ENCODE results near the gene DYNLRB1.

The DYNLRB1 gene

GRCh38 chr20:34534391-34535165 lies 18.4 kb downstream of the DYNLRB1 start:
- Mint-ChIP-seq H3K27me3 (no peaks in the 10 kb centered on the region), H3K9me3 (no peaks in the 10 kb centered on the region), H3K36me3 (peaks cover 30% of the 10 kb centered on the region), H3K4me1 (peaks cover 4% of the 10 kb centered on the region), H3K4me3 (no peak overlapping the region), H3K27ac (no peak overlapping the region)
- no peak for DNase-seq (ENCODE audit: low spot score in 2 of 2)
- no peak for ATAC-seq (ENCODE audit: low read depth)

- H3K9me3 Mint-ChIP-seq, result no peaks in the 10 kb centered on the region
- H3K4me1 Mint-ChIP-seq, result peaks cover 4% of the 10 kb centered on the region
- no peak overlapping the region for H3K27ac Mint-ChIP-seq
- DNase-seq (ENCODE audit: low spot score in 2 of 2), result no peak
- H3K36me3 Mint-ChIP-seq, result peaks cover 30% of the 10 kb centered on the region
- H3K4me3 Mint-ChIP-seq, result no peak overlapping the region
- no peak for ATAC-seq (ENCODE audit: low read depth)
- no peaks in the 10 kb centered on the region for H3K27me3 Mint-ChIP-seq
These were observed 19.1 kb downstream of the DYNLRB1 start for GRCh38 chr20:34535301-34535840.

GRCh38 chr20:34535857-34536256 lies 19.6 kb downstream of the DYNLRB1 start:
- ATAC-seq (ENCODE audit: low read depth) (no peak), DNase-seq (ENCODE audit: low spot score in 2 of 2) (no peak)
- Mint-ChIP-seq H3K9me3 (no peaks in the 10 kb centered on the region), H3K27me3 (no peaks in the 10 kb centered on the region), H3K27ac (no peak overlapping the region), H3K36me3 (peaks cover 28% of the 10 kb centered on the region), H3K4me3 (no peak overlapping the region), H3K4me1 (peaks cover 4% of the 10 kb centered on the region)

GRCh38 chr20:34536798-34537394 lies 20.7 kb downstream of the DYNLRB1 start:
- peaks cover 25% of the 10 kb centered on the region for H3K36me3 Mint-ChIP-seq
- DNase-seq (ENCODE audit: low spot score in 2 of 2), result no peak
- ATAC-seq (ENCODE audit: low read depth), result peak; percentile 64

GRCh38 chr20:34537651-34538050 lies 21.4 kb downstream of the DYNLRB1 start:
- Mint-ChIP-seq H3K27ac (no peak overlapping the region), H3K9me3 (no peaks in the 10 kb centered on the region)

More at GRCh38 chr20:34536798-34537394, 20.7 kb downstream of the DYNLRB1 start:
- H3K27ac Mint-ChIP-seq, result no peak overlapping the region
- no peaks in the 10 kb centered on the region for H3K9me3 Mint-ChIP-seq
- H3K27me3 Mint-ChIP-seq, result no peaks in the 10 kb centered on the region
- no peak overlapping the region for H3K4me3 Mint-ChIP-seq
- no peaks in the 10 kb centered on the region for H3K4me1 Mint-ChIP-seq

GRCh38 chr20:34538671-34539123 lies 22.5 kb downstream of the DYNLRB1 start:
- H3K36me3 Mint-ChIP-seq, result peaks cover 25% of the 10 kb centered on the region
- ATAC-seq (ENCODE audit: low read depth) (peak; percentile 59), DNase-seq (ENCODE audit: low spot score in 2 of 2) (peak; percentile 46 to 68)
- no peaks in the 10 kb centered on the region for H3K27me3 Mint-ChIP-seq
- H3K9me3 Mint-ChIP-seq, result no peaks in the 10 kb centered on the region
- H3K4me3 Mint-ChIP-seq, result no peak overlapping the region
- no peaks in the 10 kb centered on the region for H3K4me1 Mint-ChIP-seq
- H3K27ac Mint-ChIP-seq, result peak overlapping the region; percentile 50

More at GRCh38 chr20:34537651-34538050, 21.4 kb downstream of the DYNLRB1 start:
- ATAC-seq (ENCODE audit: low read depth) (no peak), DNase-seq (ENCODE audit: low spot score in 2 of 2) (no peak)
- Mint-ChIP-seq H3K27me3 (no peaks in the 10 kb centered on the region), H3K36me3 (peaks cover 25% of the 10 kb centered on the region), H3K4me3 (no peak overlapping the region), H3K4me1 (no peaks in the 10 kb centered on the region)

GRCh38 chr20:34539756-34540155 lies 23.5 kb downstream of the DYNLRB1 start:
- Mint-ChIP-seq H3K9me3 (no peaks in the 10 kb centered on the region), H3K27me3 (no peaks in the 10 kb centered on the region), H3K36me3 (peaks cover 19% of the 10 kb centered on the region), H3K4me3 (no peak overlapping the region), H3K4me1 (no peaks in the 10 kb centered on the region), H3K27ac (no peak overlapping the region)
- no peak for ATAC-seq (ENCODE audit: low read depth)
- DNase-seq (ENCODE audit: low spot score in 2 of 2), result no peak

- Mint-ChIP-seq H3K4me3 (no peak overlapping the region), H3K27me3 (peaks cover 2% of the 10 kb centered on the region), H3K9me3 (no peaks in the 10 kb centered on the region), H3K27ac (peak overlapping the region; percentile 41), H3K4me1 (no peaks in the 10 kb centered on the region), H3K36me3 (peaks cover 14% of the 10 kb centered on the region)
- ATAC-seq (ENCODE audit: low read depth) (no peak), DNase-seq (ENCODE audit: low spot score in 2 of 2) (no peak)
These were observed 24.5 kb downstream of the DYNLRB1 start for GRCh38 chr20:34540596-34541263.

- ATAC-seq (ENCODE audit: low read depth) (peak; percentile 27), DNase-seq (ENCODE audit: low spot score in 2 of 2) (no peak)
- H3K36me3 Mint-ChIP-seq, result peaks cover 11% of the 10 kb centered on the region
- peak overlapping the region; percentile 65 for H3K27ac Mint-ChIP-seq
- H3K4me1 Mint-ChIP-seq, result no peaks in the 10 kb centered on the region
- H3K4me3 Mint-ChIP-seq, result no peak overlapping the region
- peaks cover 2% of the 10 kb centered on the region for H3K27me3 Mint-ChIP-seq
- H3K9me3 Mint-ChIP-seq, result no peaks in the 10 kb centered on the region
These were observed 25.2 kb downstream of the DYNLRB1 start for GRCh38 chr20:34541264-34541901.

GRCh38 chr20:34541917-34542316 lies 25.7 kb downstream of the DYNLRB1 start:
- no peak overlapping the region for H3K4me3 Mint-ChIP-seq
- DNase-seq (ENCODE audit: low spot score in 2 of 2), result no peak
- H3K4me1 Mint-ChIP-seq, result no peaks in the 10 kb centered on the region
- peaks cover 5% of the 10 kb centered on the region for H3K27me3 Mint-ChIP-seq
- no peaks in the 10 kb centered on the region for H3K9me3 Mint-ChIP-seq
- no peak for ATAC-seq (ENCODE audit: low read depth)
- H3K36me3 Mint-ChIP-seq, result peaks cover 10% of the 10 kb centered on the region
- H3K27ac Mint-ChIP-seq, result peak overlapping the region; percentile 65

GRCh38 chr20:34542439-34542838 lies 26.2 kb downstream of the DYNLRB1 start:
- Mint-ChIP-seq H3K9me3 (no peaks in the 10 kb centered on the region), H3K27ac (no peak overlapping the region), H3K36me3 (peaks cover 6% of the 10 kb centered on the region), H3K4me1 (no peaks in the 10 kb centered on the region), H3K27me3 (peaks cover 5% of the 10 kb centered on the region), H3K4me3 (no peak overlapping the region)
- DNase-seq (ENCODE audit: low spot score in 2 of 2) (no peak), ATAC-seq (ENCODE audit: low read depth) (no peak)

- H3K4me3 Mint-ChIP-seq, result no peak overlapping the region
- H3K27ac Mint-ChIP-seq, result no peak overlapping the region
- peaks cover 5% of the 10 kb centered on the region for H3K27me3 Mint-ChIP-seq
- no peaks in the 10 kb centered on the region for H3K9me3 Mint-ChIP-seq
- ATAC-seq (ENCODE audit: low read depth) (no peak), DNase-seq (ENCODE audit: low spot score in 2 of 2) (no peak)
- H3K36me3 Mint-ChIP-seq, result peaks cover 6% of the 10 kb centered on the region
- no peaks in the 10 kb centered on the region for H3K4me1 Mint-ChIP-seq
These were observed 27.3 kb downstream of the DYNLRB1 start for GRCh38 chr20:34543463-34544056.

GRCh38 chr20:34544109-34544796 lies 28.0 kb downstream of the DYNLRB1 start:
- H3K4me1 Mint-ChIP-seq, result peaks cover under 1% of the 10 kb centered on the region
- peaks cover 5% of the 10 kb centered on the region for H3K27me3 Mint-ChIP-seq
- no peak overlapping the region for H3K4me3 Mint-ChIP-seq
- no peak for DNase-seq (ENCODE audit: low spot score in 2 of 2)
- peak; percentile 37 for ATAC-seq (ENCODE audit: low read depth)
- H3K27ac Mint-ChIP-seq, result no peak overlapping the region
- no peaks in the 10 kb centered on the region for H3K9me3 Mint-ChIP-seq
- peaks cover 4% of the 10 kb centered on the region for H3K36me3 Mint-ChIP-seq

Measured in memory B cell (primary cell).